Epithelial cell of esophagus (primary cell): ENCODE data around the gene CNTNAP2.

Source experiments
- DNase-seq: peaks from one replicate; pipeline ENCODE4 v3.0.0; 2010; ENCODE audit warnings: low read depth
- H3K4me3 ChIP-seq: 2 replicates; pipeline ENCODE4 v1.5.1; 2011; ENCODE audit warnings: mild to moderate bottlenecking, low read length, control low read depth
- CTCF ChIP-seq: IDR thresholded peaks from 2 replicates; pipeline ENCODE4 v1.5.1; 2011; ENCODE audit warnings: low read depth, mild to moderate bottlenecking, low read length, control low read depth, inconsistent platforms; ENCODE audit not compliant: insufficient read depth; ENCODE audit errors: missing control alignments

Gene CNTNAP2

GRCh38 chr7:148104136-148104716 is 1987.6 kb downstream of the CNTNAP2 start:
- no peak overlapping the region for H3K4me3 ChIP-seq
- no peak for TF ChIP-seq CTCF
- no peak for DNase-seq

- no peak for DNase-seq
- TF ChIP-seq CTCF, result no peak
- no peak overlapping the region for H3K4me3 ChIP-seq
These were observed 1988.3 kb downstream of the CNTNAP2 start for GRCh38 chr7:148104924-148105323.

- H3K4me3 ChIP-seq, result no peak overlapping the region
- no peak for DNase-seq
- no peak for TF ChIP-seq CTCF
These were observed 1989.3 kb downstream of the CNTNAP2 start for GRCh38 chr7:148105853-148106252.

GRCh38 chr7:148107443-148108127 is 1991.0 kb downstream of the CNTNAP2 start:
- TF ChIP-seq CTCF, result no peak
- DNase-seq, result no peak
- no peak overlapping the region for H3K4me3 ChIP-seq

- no peak for TF ChIP-seq CTCF
- no peak overlapping the region for H3K4me3 ChIP-seq
- no peak for DNase-seq
These were observed 1991.8 kb downstream of the CNTNAP2 start for GRCh38 chr7:148108381-148108780.

GRCh38 chr7:148110097-148110868 is 1993.7 kb downstream of the CNTNAP2 start:
- DNase-seq, result no peak
- no peak for TF ChIP-seq CTCF
- H3K4me3 ChIP-seq, result no peak overlapping the region
